Mesenchymal stem cell (in vitro differentiated cells and primary cell): ENCODE measurements around the gene CDH4.
A peak's percentile ranks its signal among the peaks of the same experiment; 100 is the strongest.

Experiments
- DNase-seq: peaks from one replicate; pipeline ENCODE4 v3.0.0-alpha.2; 2013
- H2AFZ ChIP-seq: one replicate; pipeline ENCODE4 v1.6.1; 2013; ENCODE audit warnings: low read depth, mild to moderate bottlenecking, control low read depth, inconsistent platforms, low read length, moderate library complexity
- H2AK5ac ChIP-seq: 2 replicates; pipeline ENCODE4 v1.6.1; 2013; ENCODE audit warnings: low read length, moderate library complexity, mild to moderate bottlenecking, inconsistent platforms; ENCODE audit not compliant: severe bottlenecking
- H2BK120ac ChIP-seq: one replicate; pipeline ENCODE4 v1.6.1; 2013; ENCODE audit warnings: low read depth, mild to moderate bottlenecking, inconsistent platforms, low read length, moderate library complexity
- H2BK12ac ChIP-seq, 2 experiments: one replicate each; pipeline ENCODE4 v1.6.1; 2013; ENCODE audit warnings: inconsistent platforms in 2 of 2, low read length in 2 of 2, mild to moderate bottlenecking in 2 of 2, moderate library complexity in 2 of 2, control low read depth in 1 of 2
- H2BK15ac ChIP-seq: one replicate; pipeline ENCODE4 v1.6.1; 2013; ENCODE audit warnings: mild to moderate bottlenecking, low read depth, inconsistent platforms; ENCODE audit not compliant: poor library complexity, severe bottlenecking
- H2BK5ac ChIP-seq: 2 replicates; pipeline ENCODE4 v1.6.1; 2013; ENCODE audit warnings: low read depth, mild to moderate bottlenecking, low read length, control low read depth, inconsistent platforms; ENCODE audit not compliant: poor library complexity, severe bottlenecking
- H3K14ac ChIP-seq, 2 experiments: one replicate each; pipeline ENCODE4 v1.6.1; 2013; ENCODE audit warnings: inconsistent platforms in 2 of 2, low read length in 2 of 2, control low read depth in 1 of 2, mild to moderate bottlenecking in 1 of 2, moderate library complexity in 1 of 2
- H3K18ac ChIP-seq, 2 experiments: one replicate each; pipeline ENCODE4 v1.6.1; 2013; ENCODE audit warnings: inconsistent platforms in 2 of 2, low read length in 2 of 2, control low read depth in 1 of 2, low read depth in 1 of 2, mild to moderate bottlenecking in 1 of 2
- H3K23ac ChIP-seq, 2 experiments: one replicate each; pipeline ENCODE4 v1.6.1; 2013; ENCODE audit warnings: inconsistent platforms in 2 of 2, low read length in 2 of 2, mild to moderate bottlenecking in 2 of 2, moderate library complexity in 2 of 2, control low read depth in 1 of 2
- H3K27ac ChIP-seq: 2 replicates; pipeline ENCODE4 v1.5.1; 2013; ENCODE audit warnings: mild to moderate bottlenecking, moderate library complexity, low read length, control low read depth, inconsistent platforms; ENCODE audit not compliant: poor library complexity, severe bottlenecking
- H3K27me3 ChIP-seq, 2 experiments: 2 replicates each; pipeline versions ENCODE4 v1.6.1 to v1.7.0; 2013; ENCODE audit warnings: low read length in 2 of 2, mild to moderate bottlenecking in 2 of 2, moderate library complexity in 2 of 2, control low read depth in 1 of 2, inconsistent platforms in 1 of 2; ENCODE audit not compliant: control insufficient read depth in 1 of 2, insufficient read depth in 1 of 2
- H3K36me3 ChIP-seq, 2 experiments: 2 replicates each; pipeline versions ENCODE4 v1.6.1 to v1.7.0; 2013; ENCODE audit warnings: low read length in 2 of 2, control low read depth in 1 of 2, inconsistent platforms in 1 of 2, low read depth in 1 of 2, mild to moderate bottlenecking in 1 of 2; ENCODE audit not compliant: insufficient read depth in 2 of 2, control insufficient read depth in 1 of 2
- H3K4ac ChIP-seq, 2 experiments: one replicate each; pipeline ENCODE4 v1.6.1; 2013; ENCODE audit warnings: inconsistent platforms in 2 of 2, low read length in 2 of 2, mild to moderate bottlenecking in 2 of 2, moderate library complexity in 2 of 2, control low read depth in 1 of 2, low read depth in 1 of 2
- H3K4me1 ChIP-seq: 2 replicates; pipeline ENCODE4 v1.6.1; 2013; ENCODE audit warnings: low read depth, low read length, control low read depth; ENCODE audit not compliant: control insufficient read depth, insufficient read depth
- H3K4me2 ChIP-seq: 2 replicates; pipeline ENCODE4 v1.6.1; 2013; ENCODE audit warnings: low read length, mild to moderate bottlenecking, inconsistent platforms; ENCODE audit not compliant: poor library complexity, severe bottlenecking
- H3K4me3 ChIP-seq, 2 experiments: 2 replicates each; pipeline versions ENCODE4 v1.5.1 to v1.7.0; 2013; ENCODE audit warnings: low read length in 2 of 2, mild to moderate bottlenecking in 2 of 2, control low read depth in 1 of 2, low read depth in 1 of 2; ENCODE audit not compliant: insufficient read depth in 1 of 2
- H3K79me1 ChIP-seq: replicated peaks from 2 replicates; pipeline ENCODE4 v1.6.1; 2013; ENCODE audit warnings: mild to moderate bottlenecking, control low read depth, low read length, inconsistent platforms; ENCODE audit not compliant: poor library complexity, severe bottlenecking
- H3K9ac ChIP-seq: 2 replicates; pipeline ENCODE4 v1.7.0; 2013; ENCODE audit warnings: mild to moderate bottlenecking, low read length, moderate library complexity
- H3K9me3 ChIP-seq: 2 replicates; pipeline ENCODE4 v1.7.0; 2013; ENCODE audit warnings: mild to moderate bottlenecking, low read length; ENCODE audit not compliant: control insufficient read depth
- H4K8ac ChIP-seq: one replicate; pipeline ENCODE4 v1.6.1; 2013; ENCODE audit warnings: inconsistent platforms, mild to moderate bottlenecking, low read length, moderate library complexity
- H4K91ac ChIP-seq: one replicate; pipeline ENCODE4 v1.6.1; 2013; ENCODE audit warnings: mild to moderate bottlenecking, low read length, inconsistent platforms
- WGBS: methylation state at CpG from one replicate; pipeline ENCODE4 v1.1.7; 2013; ENCODE audit warnings: mixed read lengths; 5-methylcytosine and 5-hydroxymethylcytosine counted together

CDH4 gene

DNA sequence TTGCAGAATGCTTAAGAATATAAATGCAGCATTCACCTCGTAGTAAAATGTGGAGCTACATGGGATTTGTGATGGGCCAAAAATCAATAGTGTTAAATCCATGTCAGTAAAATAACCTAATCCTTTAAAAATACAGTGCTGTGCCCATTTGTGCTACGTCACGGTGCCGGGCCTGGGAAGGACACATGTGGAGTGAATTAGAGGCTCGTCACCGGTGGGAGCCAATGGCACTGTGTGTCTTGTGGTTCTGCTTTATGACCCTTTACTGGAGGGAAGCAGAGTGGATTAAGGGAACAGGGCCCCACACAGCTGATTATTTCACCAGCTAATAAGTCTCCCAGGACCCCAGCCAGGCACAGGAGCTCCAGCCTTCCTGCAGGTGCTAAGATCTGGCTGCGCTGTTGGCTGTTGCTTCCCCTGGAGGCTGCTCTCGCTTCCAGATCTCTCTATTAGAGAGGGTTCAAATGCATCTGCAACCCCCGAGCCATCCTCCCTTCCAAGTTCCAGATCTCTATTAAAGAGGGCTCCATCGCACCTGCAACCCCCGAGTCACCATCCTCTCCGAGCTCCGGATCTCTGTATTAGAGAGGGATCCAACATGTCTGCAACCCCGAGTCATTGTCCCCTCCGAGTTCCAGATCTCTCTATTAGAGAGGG is 405.8 kb downstream of the CDH4 start:
- 90% methylated on average over 14 of the region's 15 CpGs for WGBS
- H3K4me2 ChIP-seq, result no peak overlapping the region
- no peak overlapping the region for H2AK5ac ChIP-seq
- H3K79me1 ChIP-seq, result no peaks in the 10 kb centered on the region
- H2BK12ac ChIP-seq, result no peak overlapping the region
- no peak overlapping the region for H3K14ac ChIP-seq
- no peak overlapping the region for H4K91ac ChIP-seq
- no peak overlapping the region for H3K9ac ChIP-seq
- no peak overlapping the region for H2BK5ac ChIP-seq
- H3K18ac ChIP-seq, result no peak overlapping the region
- H3K27ac ChIP-seq, result no peak overlapping the region
- no peak overlapping the region for H2BK15ac ChIP-seq
- H3K4me1 ChIP-seq, result no peaks in the 10 kb centered on the region
- no peaks in the 10 kb centered on the region for H3K9me3 ChIP-seq
- no peak overlapping the region for H2BK120ac ChIP-seq
- no peak for DNase-seq
- H3K36me3 ChIP-seq, result no peaks in the 10 kb centered on the region
- no peak overlapping the region for H2AFZ ChIP-seq
- H4K8ac ChIP-seq, result no peak overlapping the region
- H3K4ac ChIP-seq, result no peak overlapping the region
- H3K27me3 ChIP-seq, result peaks cover 0 to 16% of the 10 kb centered on the region in 2 experiments
- no peak overlapping the region for H3K23ac ChIP-seq
- no peak overlapping the region for H3K4me3 ChIP-seq

DNA sequence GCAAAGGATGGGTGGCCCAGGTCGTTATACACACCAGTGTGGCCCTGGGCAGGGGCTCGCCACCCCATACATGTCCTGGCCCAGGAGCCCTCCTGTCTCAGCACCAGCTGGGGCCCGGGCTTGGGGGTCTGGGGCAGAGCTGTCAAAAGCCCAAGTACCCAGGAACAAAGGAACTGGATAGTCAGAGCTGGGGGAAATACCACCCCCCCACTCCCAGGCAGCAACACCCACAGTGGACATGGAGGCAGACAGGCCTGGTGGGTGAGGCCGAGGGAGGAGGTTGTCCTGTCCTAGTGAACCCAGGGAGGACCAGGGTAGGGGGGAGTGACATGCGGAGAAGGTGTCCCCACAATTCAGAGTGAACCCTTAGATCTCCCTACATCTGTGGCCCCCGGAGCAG is 406.5 kb downstream of the CDH4 start:
- H3K4me1 ChIP-seq, result no peaks in the 10 kb centered on the region
- no peaks in the 10 kb centered on the region for H3K79me1 ChIP-seq
- no peak overlapping the region for H4K8ac ChIP-seq
- no peak overlapping the region for H2AFZ ChIP-seq
- H2BK5ac ChIP-seq, result no peak overlapping the region
- H3K4me2 ChIP-seq, result no peak overlapping the region
- H3K36me3 ChIP-seq, result no peaks in the 10 kb centered on the region
- DNase-seq, result no peak
- no peak overlapping the region for H3K23ac ChIP-seq
- H2BK15ac ChIP-seq, result no peak overlapping the region
- no peak overlapping the region for H3K4me3 ChIP-seq
- H3K4ac ChIP-seq, result no peak overlapping the region
- H2BK12ac ChIP-seq, result no peak overlapping the region
- H3K27ac ChIP-seq, result no peak overlapping the region
- no peak overlapping the region for H3K9ac ChIP-seq
- H2AK5ac ChIP-seq, result no peak overlapping the region
- H3K14ac ChIP-seq, result no peak overlapping the region
- peak overlapping the region; percentile 68 for H4K91ac ChIP-seq
- H3K9me3 ChIP-seq, result no peaks in the 10 kb centered on the region
- H2BK120ac ChIP-seq, result no peak overlapping the region
- H3K27me3 ChIP-seq, result peaks cover 0 to 16% of the 10 kb centered on the region in 2 experiments
- H3K18ac ChIP-seq, result no peak overlapping the region
- WGBS, result 84% methylated on average over 3 of the region's 6 CpGs

DNA sequence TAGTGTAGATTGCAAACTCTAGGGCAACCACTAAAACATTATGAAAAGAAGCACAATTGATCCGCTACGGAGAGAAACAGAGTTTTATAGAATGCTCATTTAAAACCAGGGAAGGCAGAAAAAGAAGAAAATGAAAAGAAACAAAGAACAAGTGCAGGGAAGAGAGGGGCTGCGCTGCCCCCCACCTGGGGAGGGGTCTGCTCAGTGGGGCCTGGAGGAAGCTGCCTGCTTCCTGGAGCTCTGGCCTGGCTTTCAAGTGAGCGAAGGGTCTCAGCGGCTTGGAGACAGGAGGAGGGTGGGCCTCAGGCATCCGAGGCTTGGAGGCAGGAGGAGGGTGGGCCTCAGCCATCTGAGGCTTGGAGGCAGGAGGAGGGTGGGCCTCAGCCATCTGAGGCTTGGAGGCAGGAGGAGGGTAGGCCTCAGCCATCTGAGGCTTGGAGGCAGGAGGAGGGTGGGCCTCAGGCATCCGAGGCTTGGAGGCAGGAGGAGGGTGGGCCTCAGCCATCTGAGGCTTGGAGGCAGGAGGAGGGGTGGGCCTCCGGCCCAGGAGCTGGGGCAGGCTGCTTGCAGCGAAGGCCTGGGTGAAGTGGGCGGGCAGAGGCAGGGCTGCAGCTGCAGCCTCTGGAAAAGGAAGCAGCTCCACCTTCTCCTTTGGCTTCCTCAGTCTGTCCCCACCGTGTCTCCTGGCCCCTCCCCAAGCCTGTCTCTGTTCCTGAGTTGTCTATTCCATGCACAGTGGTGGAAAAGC is 407.4 kb downstream of the CDH4 start:
- Histone ChIP-seq H3K9me3 (no peaks in the 10 kb centered on the region), H3K27ac (no peak overlapping the region), H2BK15ac (no peak overlapping the region), H2BK12ac (no peak overlapping the region), H3K9ac (no peak overlapping the region), H3K36me3 (no peaks in the 10 kb centered on the region), H3K4me3 (no peak overlapping the region), H3K4ac (no peak overlapping the region), H3K14ac (no peak overlapping the region), H3K4me1 (no peaks in the 10 kb centered on the region), H3K23ac (no peak overlapping the region), H2AK5ac (no peak overlapping the region), H4K8ac (no peak overlapping the region), H4K91ac (no peak overlapping the region), H2BK5ac (no peak overlapping the region), H2AFZ (no peak overlapping the region), H3K27me3 (peaks cover 0 to 16% of the 10 kb centered on the region in 2 experiments), H3K4me2 (no peak overlapping the region), H2BK120ac (no peak overlapping the region), H3K79me1 (no peaks in the 10 kb centered on the region), H3K18ac (no peak overlapping the region)
- DNase-seq, result no peak
- 53% methylated on average over 9 of the region's 11 CpGs for WGBS

DNA sequence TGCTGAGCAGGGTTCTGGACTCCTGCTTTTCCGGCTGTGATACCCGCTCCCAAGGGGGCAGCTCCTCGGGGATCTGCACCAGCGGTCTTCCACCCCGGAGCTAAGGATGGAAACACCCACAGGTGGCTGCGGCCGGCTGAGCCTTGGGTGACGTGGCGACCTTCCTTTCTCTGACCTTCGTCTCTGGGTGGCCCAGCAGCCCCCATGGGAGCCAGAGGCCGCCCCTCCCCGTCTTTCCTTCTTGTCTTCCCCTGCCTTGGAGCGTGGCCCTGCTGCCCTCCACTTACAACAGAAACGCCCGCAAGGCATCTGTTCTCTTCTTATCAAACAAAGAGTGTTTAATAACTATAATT is 407.9 kb downstream of the CDH4 start:
- H3K9me3 ChIP-seq, result no peaks in the 10 kb centered on the region
- WGBS, result 94% methylated on average over 15 of the region's 15 CpGs
- no peak overlapping the region for H2BK120ac ChIP-seq
- no peaks in the 10 kb centered on the region for H3K36me3 ChIP-seq
- H2BK12ac ChIP-seq, result no peak overlapping the region
- H3K23ac ChIP-seq, result no peak overlapping the region
- no peaks in the 10 kb centered on the region for H3K4me1 ChIP-seq
- H2AK5ac ChIP-seq, result no peak overlapping the region
- peaks cover 0 to 16% of the 10 kb centered on the region in 2 experiments for H3K27me3 ChIP-seq
- H4K8ac ChIP-seq, result no peak overlapping the region
- no peak overlapping the region for H3K18ac ChIP-seq
- no peak for DNase-seq
- no peak overlapping the region for H2AFZ ChIP-seq
- no peak overlapping the region for H3K4me3 ChIP-seq
- H2BK5ac ChIP-seq, result no peak overlapping the region
- no peaks in the 10 kb centered on the region for H3K79me1 ChIP-seq
- no peak overlapping the region for H2BK15ac ChIP-seq
- no peak overlapping the region for H3K4ac ChIP-seq
- H3K14ac ChIP-seq, result no peak overlapping the region
- no peak overlapping the region for H4K91ac ChIP-seq
- H3K4me2 ChIP-seq, result no peak overlapping the region
- no peak overlapping the region for H3K9ac ChIP-seq
- H3K27ac ChIP-seq, result no peak overlapping the region
